Mesenchymal stem cell (in vitro differentiated cells and primary cell): Measurements from ENCODE around the gene DCDC2.

ENCODE experiments used
- DNase-seq: peaks from one replicate; pipeline ENCODE4 v3.0.0-alpha.2; 2013
- H2AFZ ChIP-seq: one replicate; pipeline ENCODE4 v1.6.1; 2013; ENCODE audit warnings: low read depth, mild to moderate bottlenecking, control low read depth, inconsistent platforms, low read length, moderate library complexity
- H2AK5ac ChIP-seq: 2 replicates; pipeline ENCODE4 v1.6.1; 2013; ENCODE audit warnings: low read length, moderate library complexity, mild to moderate bottlenecking, inconsistent platforms; ENCODE audit not compliant: severe bottlenecking
- H2BK120ac ChIP-seq: one replicate; pipeline ENCODE4 v1.6.1; 2013; ENCODE audit warnings: low read depth, mild to moderate bottlenecking, inconsistent platforms, low read length, moderate library complexity
- H2BK12ac ChIP-seq, 2 experiments: one replicate each; pipeline ENCODE4 v1.6.1; 2013; ENCODE audit warnings: inconsistent platforms in 2 of 2, low read length in 2 of 2, mild to moderate bottlenecking in 2 of 2, moderate library complexity in 2 of 2, control low read depth in 1 of 2
- H2BK15ac ChIP-seq: one replicate; pipeline ENCODE4 v1.6.1; 2013; ENCODE audit warnings: mild to moderate bottlenecking, low read depth, inconsistent platforms; ENCODE audit not compliant: poor library complexity, severe bottlenecking
- H2BK5ac ChIP-seq: 2 replicates; pipeline ENCODE4 v1.6.1; 2013; ENCODE audit warnings: low read depth, mild to moderate bottlenecking, low read length, control low read depth, inconsistent platforms; ENCODE audit not compliant: poor library complexity, severe bottlenecking
- H3K14ac ChIP-seq, 2 experiments: one replicate each; pipeline ENCODE4 v1.6.1; 2013; ENCODE audit warnings: inconsistent platforms in 2 of 2, low read length in 2 of 2, control low read depth in 1 of 2, mild to moderate bottlenecking in 1 of 2, moderate library complexity in 1 of 2
- H3K18ac ChIP-seq, 2 experiments: one replicate each; pipeline ENCODE4 v1.6.1; 2013; ENCODE audit warnings: inconsistent platforms in 2 of 2, low read length in 2 of 2, control low read depth in 1 of 2, low read depth in 1 of 2, mild to moderate bottlenecking in 1 of 2
- H3K23ac ChIP-seq, 2 experiments: one replicate each; pipeline ENCODE4 v1.6.1; 2013; ENCODE audit warnings: inconsistent platforms in 2 of 2, low read length in 2 of 2, mild to moderate bottlenecking in 2 of 2, moderate library complexity in 2 of 2, control low read depth in 1 of 2
- H3K27ac ChIP-seq: 2 replicates; pipeline ENCODE4 v1.5.1; 2013; ENCODE audit warnings: mild to moderate bottlenecking, moderate library complexity, low read length, control low read depth, inconsistent platforms; ENCODE audit not compliant: poor library complexity, severe bottlenecking
- H3K27me3 ChIP-seq, 2 experiments: 2 replicates each; pipeline versions ENCODE4 v1.6.1 to v1.7.0; 2013; ENCODE audit warnings: low read length in 2 of 2, mild to moderate bottlenecking in 2 of 2, moderate library complexity in 2 of 2, control low read depth in 1 of 2, inconsistent platforms in 1 of 2; ENCODE audit not compliant: control insufficient read depth in 1 of 2, insufficient read depth in 1 of 2
- H3K36me3 ChIP-seq, 2 experiments: 2 replicates each; pipeline versions ENCODE4 v1.6.1 to v1.7.0; 2013; ENCODE audit warnings: low read length in 2 of 2, control low read depth in 1 of 2, inconsistent platforms in 1 of 2, low read depth in 1 of 2, mild to moderate bottlenecking in 1 of 2; ENCODE audit not compliant: insufficient read depth in 2 of 2, control insufficient read depth in 1 of 2
- H3K4ac ChIP-seq, 2 experiments: one replicate each; pipeline ENCODE4 v1.6.1; 2013; ENCODE audit warnings: inconsistent platforms in 2 of 2, low read length in 2 of 2, mild to moderate bottlenecking in 2 of 2, moderate library complexity in 2 of 2, control low read depth in 1 of 2, low read depth in 1 of 2
- H3K4me1 ChIP-seq: 2 replicates; pipeline ENCODE4 v1.6.1; 2013; ENCODE audit warnings: low read depth, low read length, control low read depth; ENCODE audit not compliant: control insufficient read depth, insufficient read depth
- H3K4me2 ChIP-seq: 2 replicates; pipeline ENCODE4 v1.6.1; 2013; ENCODE audit warnings: low read length, mild to moderate bottlenecking, inconsistent platforms; ENCODE audit not compliant: poor library complexity, severe bottlenecking
- H3K4me3 ChIP-seq, 2 experiments: 2 replicates each; pipeline versions ENCODE4 v1.5.1 to v1.7.0; 2013; ENCODE audit warnings: low read length in 2 of 2, mild to moderate bottlenecking in 2 of 2, control low read depth in 1 of 2, low read depth in 1 of 2; ENCODE audit not compliant: insufficient read depth in 1 of 2
- H3K79me1 ChIP-seq: replicated peaks from 2 replicates; pipeline ENCODE4 v1.6.1; 2013; ENCODE audit warnings: mild to moderate bottlenecking, control low read depth, low read length, inconsistent platforms; ENCODE audit not compliant: poor library complexity, severe bottlenecking
- H3K9ac ChIP-seq: 2 replicates; pipeline ENCODE4 v1.7.0; 2013; ENCODE audit warnings: mild to moderate bottlenecking, low read length, moderate library complexity
- H3K9me3 ChIP-seq: 2 replicates; pipeline ENCODE4 v1.7.0; 2013; ENCODE audit warnings: mild to moderate bottlenecking, low read length; ENCODE audit not compliant: control insufficient read depth
- H4K8ac ChIP-seq: one replicate; pipeline ENCODE4 v1.6.1; 2013; ENCODE audit warnings: inconsistent platforms, mild to moderate bottlenecking, low read length, moderate library complexity
- H4K91ac ChIP-seq: one replicate; pipeline ENCODE4 v1.6.1; 2013; ENCODE audit warnings: mild to moderate bottlenecking, low read length, inconsistent platforms
- WGBS: methylation state at CpG from one replicate; pipeline ENCODE4 v1.1.7; 2013; ENCODE audit warnings: mixed read lengths; 5-methylcytosine and 5-hydroxymethylcytosine counted together

DCDC2 gene

GRCh38 chr6:24330137-24330732 is 27.6 kb downstream of the DCDC2 start:
- Histone ChIP-seq H3K9ac (no peak overlapping the region), H2BK120ac (no peak overlapping the region), H4K91ac (no peak overlapping the region), H2AK5ac (peak overlapping the region; percentile 99), H3K9me3 (no peaks in the 10 kb centered on the region), H2BK5ac (peak overlapping the region; percentile 80), H3K27ac (peak overlapping the region; percentile 91), H3K27me3 (no peaks in the 10 kb centered on the region), H2BK15ac (no peak overlapping the region), H3K36me3 (no peaks in the 10 kb centered on the region), H3K14ac (no peak overlapping the region), H3K4me2 (no peak overlapping the region), H3K4me3 (no peak overlapping the region), H2BK12ac (no peak overlapping the region), H2AFZ (no peak overlapping the region), H3K4ac (no peak overlapping the region), H3K79me1 (peaks cover 8% of the 10 kb centered on the region), H3K4me1 (peaks cover 3% of the 10 kb centered on the region), H3K23ac (no peak overlapping the region), H4K8ac (no peak overlapping the region), H3K18ac (no peak overlapping the region)
- WGBS, result 58% methylated on average over 4 of the region's 4 CpGs
- peak; percentile 30 for DNase-seq

- H2AK5ac ChIP-seq, result peak overlapping the region; percentile 54
- no peaks in the 10 kb centered on the region for H3K9me3 ChIP-seq
- H2BK15ac ChIP-seq, result no peak overlapping the region
- H3K9ac ChIP-seq, result no peak overlapping the region
- H3K4me1 ChIP-seq, result peaks cover 5% of the 10 kb centered on the region
- H2AFZ ChIP-seq, result no peak overlapping the region
- WGBS, result no CpG with 5 or more reads among the region's 2 CpGs
- H3K14ac ChIP-seq, result no peak overlapping the region
- H3K4me2 ChIP-seq, result no peak overlapping the region
- H2BK120ac ChIP-seq, result no peak overlapping the region
- H2BK5ac ChIP-seq, result peak overlapping the region; percentile 67
- peak; percentile 3 for DNase-seq
- peaks cover 3% of the 10 kb centered on the region for H3K79me1 ChIP-seq
- H2BK12ac ChIP-seq, result no peak overlapping the region
- no peaks in the 10 kb centered on the region for H3K36me3 ChIP-seq
- no peak overlapping the region for H3K4me3 ChIP-seq
- no peak overlapping the region for H3K4ac ChIP-seq
- no peak overlapping the region for H3K23ac ChIP-seq
- no peak overlapping the region for H4K91ac ChIP-seq
- H3K27me3 ChIP-seq, result no peaks in the 10 kb centered on the region
- H3K18ac ChIP-seq, result no peak overlapping the region
- no peak overlapping the region for H4K8ac ChIP-seq
- H3K27ac ChIP-seq, result peak overlapping the region; percentile 91
Measured at GRCh38 chr6:24329451-24329850, 28.4 kb downstream of the DCDC2 start.

- Histone ChIP-seq H2BK120ac (no peak overlapping the region), H4K8ac (no peak overlapping the region), H2BK12ac (no peak overlapping the region), H4K91ac (no peak overlapping the region), H3K79me1 (peaks cover 3% of the 10 kb centered on the region), H2BK15ac (no peak overlapping the region), H2BK5ac (peak overlapping the region; percentile 98), H3K4me1 (peaks cover 6% of the 10 kb centered on the region), H3K27me3 (no peaks in the 10 kb centered on the region), H3K4ac (no peak overlapping the region), H3K18ac (no peak overlapping the region), H2AK5ac (no peak overlapping the region), H3K14ac (no peak overlapping the region), H3K9me3 (no peaks in the 10 kb centered on the region), H2AFZ (no peak overlapping the region), H3K4me3 (no peak overlapping the region), H3K9ac (no peak overlapping the region), H3K36me3 (no peaks in the 10 kb centered on the region), H3K4me2 (no peak overlapping the region), H3K27ac (peak overlapping the region; percentile 78), H3K23ac (no peak overlapping the region)
- WGBS, result no CpG with 5 or more reads among the region's 4 CpGs
- DNase-seq, result no peak
Measured at GRCh38 chr6:24329022-24329421, 28.8 kb downstream of the DCDC2 start.

- no peak overlapping the region for H2BK5ac ChIP-seq
- no peak overlapping the region for H2BK15ac ChIP-seq
- no peak overlapping the region for H2BK120ac ChIP-seq
- peaks cover 3% of the 10 kb centered on the region for H3K79me1 ChIP-seq
- H3K4me2 ChIP-seq, result no peak overlapping the region
- H4K91ac ChIP-seq, result no peak overlapping the region
- no peak overlapping the region for H3K27ac ChIP-seq
- no peak overlapping the region for H3K9ac ChIP-seq
- no peak overlapping the region for H3K23ac ChIP-seq
- no peak overlapping the region for H3K4me3 ChIP-seq
- WGBS, result no CpG with 5 or more reads among the region's 4 CpGs
- no peaks in the 10 kb centered on the region for H3K9me3 ChIP-seq
- no peak overlapping the region for H3K4ac ChIP-seq
- no peak overlapping the region for H2BK12ac ChIP-seq
- H2AK5ac ChIP-seq, result peak overlapping the region; percentile 77
- no peaks in the 10 kb centered on the region for H3K27me3 ChIP-seq
- H3K18ac ChIP-seq, result no peak overlapping the region
- peaks cover 7% of the 10 kb centered on the region for H3K4me1 ChIP-seq
- no peak for DNase-seq
- no peak overlapping the region for H4K8ac ChIP-seq
- H2AFZ ChIP-seq, result no peak overlapping the region
- H3K14ac ChIP-seq, result no peak overlapping the region
- no peaks in the 10 kb centered on the region for H3K36me3 ChIP-seq
Measured at GRCh38 chr6:24327756-24328155, 30.1 kb downstream of the DCDC2 start.
